Measurements from ENCODE around the gene ERH. TPM values are rescaled to one million over a fixed set of nuclear protein-coding genes. Genes with fewer than 3 reads are reported as not detected.

The ERH gene
- total RNA-seq, 6 donors from 2014 or later: 36.7 to 121 (median 60.5) TPM

- no peak overlapping the region for H3K27ac ChIP-seq
- no peak overlapping the region for H3K4me3 ChIP-seq
- no peaks in the 10 kb centered on the region for H3K27me3 ChIP-seq
- TF ChIP-seq CTCF (IDR thresholded peaks at IDR 0.05) (no peak), POLR2A (IDR thresholded peaks at IDR 0.05) (no peak), EP300 (IDR thresholded peaks at IDR 0.05) (no peak), POLR2AphosphoS5 (IDR thresholded peaks at IDR 0.05) (no peak)
- ATAC-seq (ENCODE audit: low FRiP score in 2 of 2): no peak
- no peaks in the 10 kb centered on the region for H3K36me3 ChIP-seq
- WGBS, 2 donors: 63 to 75% methylated on average over 2 of the region's 2 CpGs
- no peak for DNase-seq
- H3K4me1 ChIP-seq: no peaks in the 10 kb centered on the region
- H3K9me3 ChIP-seq: no peaks in the 10 kb centered on the region
Observed at GRCh38 chr14:69408331-69408960, 10.3 kb upstream of the ERH start.

DNA sequence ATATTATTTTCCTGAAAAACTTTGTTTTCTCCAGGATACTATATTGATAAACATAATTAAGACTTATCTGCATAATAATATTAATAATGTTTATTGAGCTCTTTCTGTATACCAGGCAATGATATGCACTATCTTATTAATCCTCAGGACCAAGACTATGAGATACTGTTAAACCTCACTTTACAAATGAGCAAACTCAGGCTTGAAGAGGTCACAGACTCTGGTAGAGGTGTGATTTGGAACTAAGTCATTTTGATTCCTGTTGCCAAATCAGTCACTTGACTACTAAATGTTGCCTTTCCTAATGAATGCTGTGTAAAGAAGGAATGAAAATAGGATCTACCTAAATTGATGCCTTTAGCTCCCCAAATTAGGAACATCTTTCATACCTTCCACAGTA, 7.7 kb upstream of the ERH start:
- peaks cover 11 to 17% (median 12%) of the 10 kb centered on the region in 4 donors for H3K4me1 ChIP-seq
- TF ChIP-seq POLR2AphosphoS5 (IDR thresholded peaks at IDR 0.05): no peak
- TF ChIP-seq EP300 (IDR thresholded peaks at IDR 0.05): no peak
- TF ChIP-seq CTCF (IDR thresholded peaks at IDR 0.05): no peak
- TF ChIP-seq POLR2A (IDR thresholded peaks at IDR 0.05): no peak
- H3K4me3 ChIP-seq: no peak overlapping the region
- ATAC-seq (ENCODE audit: low FRiP score in 2 of 2) (no peak), DNase-seq (no peak)
- no peak overlapping the region for H3K27ac ChIP-seq
- no peaks in the 10 kb centered on the region for H3K36me3 ChIP-seq
- H3K27me3 ChIP-seq: no peaks in the 10 kb centered on the region
- H3K9me3 ChIP-seq: no peaks in the 10 kb centered on the region

DNA sequence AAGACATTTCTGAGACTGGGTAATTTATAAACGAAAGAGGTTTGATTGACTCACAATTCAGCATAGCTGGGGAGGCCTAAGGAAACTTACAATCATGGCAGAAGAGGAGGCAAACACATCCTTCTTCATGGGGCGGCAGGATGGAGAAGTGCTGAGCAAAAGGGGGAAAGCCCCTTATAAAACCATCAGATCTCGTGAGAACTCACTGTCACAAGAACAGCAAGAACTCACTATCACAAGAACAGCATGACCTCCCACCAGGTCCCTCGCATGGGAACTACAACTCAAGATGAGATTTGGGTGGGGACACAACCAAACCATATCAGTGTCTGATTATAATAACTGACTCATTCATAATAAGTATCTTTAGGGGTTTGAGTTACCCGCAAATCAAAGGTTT, 6.8 kb upstream of the ERH start:
- no peak for DNase-seq
- Histone ChIP-seq H3K4me3 (no peak overlapping the region), H3K36me3 (no peaks in the 10 kb centered on the region), H3K27me3 (no peaks in the 10 kb centered on the region), H3K27ac (no peak overlapping the region), H3K9me3 (no peaks in the 10 kb centered on the region), H3K4me1 (peaks cover 19 to 25% (median 20%) of the 10 kb centered on the region in 4 donors)
- WGBS, 2 donors: 89% methylated on average over 5 of the region's 5 CpGs
- no peak for ATAC-seq (ENCODE audit: low FRiP score in 2 of 2)
- TF ChIP-seq CTCF (IDR thresholded peaks at IDR 0.05): no peak
- no peak for TF ChIP-seq POLR2A (IDR thresholded peaks at IDR 0.05)
- TF ChIP-seq EP300 (IDR thresholded peaks at IDR 0.05): no peak
- TF ChIP-seq POLR2AphosphoS5 (IDR thresholded peaks at IDR 0.05): no peak

DNA sequence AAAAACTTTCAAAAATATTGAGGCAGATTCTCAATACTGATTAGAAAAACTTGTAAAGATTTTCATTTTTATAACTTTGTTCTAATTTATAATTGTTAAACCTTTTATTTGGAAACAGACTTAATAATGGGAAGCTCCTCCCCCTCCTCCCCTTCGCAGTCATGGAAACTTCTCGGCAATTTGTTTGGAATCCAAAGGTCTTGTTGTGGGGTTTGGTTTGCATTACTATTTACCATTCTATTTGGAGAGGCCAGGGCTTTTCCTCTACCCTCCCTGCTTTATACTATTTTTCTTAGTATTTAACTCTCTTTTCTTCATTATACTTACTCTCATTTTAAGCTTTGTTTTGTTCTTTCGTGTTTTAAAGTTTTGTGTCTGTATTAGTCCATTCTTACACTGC, 6.4 kb upstream of the ERH start:
- ATAC-seq (ENCODE audit: low FRiP score in 2 of 2) (no peak), DNase-seq (no peak)
- H3K27me3 ChIP-seq: no peaks in the 10 kb centered on the region
- H3K4me1 ChIP-seq: peaks cover 23 to 29% (median 24%) of the 10 kb centered on the region in 4 donors
- WGBS, 2 donors: 88 to 92% methylated on average over 3 of the region's 3 CpGs
- no peaks in the 10 kb centered on the region for H3K9me3 ChIP-seq
- TF ChIP-seq EP300 (IDR thresholded peaks at IDR 0.05) (no peak), POLR2AphosphoS5 (IDR thresholded peaks at IDR 0.05) (no peak), CTCF (IDR thresholded peaks at IDR 0.05) (no peak), POLR2A (IDR thresholded peaks at IDR 0.05) (no peak)
- H3K4me3 ChIP-seq: no peak overlapping the region
- H3K36me3 ChIP-seq: no peaks in the 10 kb centered on the region
- H3K27ac ChIP-seq: no peak overlapping the region

DNA sequence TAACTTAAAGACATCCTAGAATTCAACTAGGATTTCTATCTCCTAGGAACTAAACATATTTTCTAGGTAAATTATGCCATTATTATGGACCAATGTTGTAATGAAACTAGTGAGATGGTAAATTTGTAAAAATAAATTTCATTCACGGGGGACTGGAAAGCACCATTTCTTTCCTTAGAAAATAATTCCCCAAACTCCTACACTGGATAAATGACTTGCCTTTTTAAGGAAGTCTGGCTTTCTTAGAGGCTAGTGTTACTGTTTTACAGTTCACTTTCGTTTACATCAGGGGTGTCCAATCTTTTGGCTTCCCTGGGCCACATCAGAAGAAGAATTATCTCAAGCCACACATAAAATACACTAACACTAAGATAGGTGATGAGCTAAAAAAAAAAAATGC, 3.7 kb upstream of the ERH start:
- H3K4me1 ChIP-seq: peaks cover 33 to 46% (median 36%) of the 10 kb centered on the region in 4 donors
- DNase-seq (no peak), ATAC-seq (ENCODE audit: low FRiP score in 2 of 2) (no peak)
- H3K36me3 ChIP-seq: no peaks in the 10 kb centered on the region
- no peak overlapping the region for H3K27ac ChIP-seq
- 78% methylated on average over 2 of the region's 2 CpGs for WGBS, 2 donors
- TF ChIP-seq EP300 (IDR thresholded peaks at IDR 0.05) (no peak), CTCF (IDR thresholded peaks at IDR 0.05) (no peak), POLR2A (IDR thresholded peaks at IDR 0.05) (no peak), POLR2AphosphoS5 (IDR thresholded peaks at IDR 0.05) (no peak)
- no peak overlapping the region for H3K4me3 ChIP-seq
- H3K9me3 ChIP-seq: no peaks in the 10 kb centered on the region
- no peaks in the 10 kb centered on the region for H3K27me3 ChIP-seq

Measured in upper lobe of left lung (tissue), 6 donors.